GM21619 (cell line): ENCODE measurements around the gene OR1E2.
"Not testable (repeated sequence)": the region's sequence is repeated elsewhere in the genome, so short reads cannot be mapped to it uniquely, and the experiment has no call there.

ENCODE experiments used
- ATAC-seq: cut with Tn5 transposase; IDR thresholded peaks from one replicate; pipeline ENCODE4 v1.9.1; 2021; ENCODE audit not compliant: unreplicated experiment

OR1E2 gene

GRCh38 chr17:3433741-3434140 is at the start of gene OR1E2:
OR1E2 (minus strand) TSS chr17:3433841; CDS start chr17:3433841, 0 bp downstream.
- ATAC-seq = no peak

- ATAC-seq = no peak
Observed at GRCh38 chr17:3482852-3483251, 49.2 kb upstream of the OR1E2 start.

GRCh38 chr17:3479988-3480387 is 46.3 kb upstream of the OR1E2 start:
- no peak for ATAC-seq

GRCh38 chr17:3475812-3476610 is 42.4 kb upstream of the OR1E2 start, which contains the start of gene ASPA:
ASPA (plus strand) TSS chr17:3475997; CDS start chr17:3476160, 163 bp downstream.
- no peak for ATAC-seq

GRCh38 chr17:3475251-3475685 is 41.6 kb upstream of the OR1E2 start:
- ATAC-seq = no peak

- no peak for ATAC-seq
Observed at GRCh38 chr17:3474212-3474611, 40.6 kb upstream of the OR1E2 start.

- ATAC-seq = no peak
Observed at GRCh38 chr17:3472137-3472536, 38.5 kb upstream of the OR1E2 start.

GRCh38 chr17:3471599-3471998 is 38.0 kb upstream of the OR1E2 start, which contains the start of gene SPATA22:
SPATA22 (minus strand) TSS chr17:3471819; CDS start chr17:3469325, 2,494 bp downstream.
- no peak for ATAC-seq

- ATAC-seq = no peak
Observed at GRCh38 chr17:3469529-3469928, 35.9 kb upstream of the OR1E2 start.

GRCh38 chr17:3466355-3466754 is 32.7 kb upstream of the OR1E2 start:
- not testable (repeated sequence) for ATAC-seq

- ATAC-seq = no peak
Observed at GRCh38 chr17:3448059-3448665, 14.5 kb upstream of the OR1E2 start.

- no peak for ATAC-seq
Observed at GRCh38 chr17:3447625-3448024, 14.0 kb upstream of the OR1E2 start.

- no peak for ATAC-seq
Observed at GRCh38 chr17:3440451-3440850, 6.8 kb upstream of the OR1E2 start.

GRCh38 chr17:3438368-3438767 is 4.7 kb upstream of the OR1E2 start:
- ATAC-seq = no peak

GRCh38 chr17:3433215-3433614 is 426 bp downstream of the OR1E2 start:
- not testable (repeated sequence) for ATAC-seq

- no peak for ATAC-seq
Observed at GRCh38 chr17:3418222-3418621, 15.4 kb downstream of the OR1E2 start.

- ATAC-seq = no peak
Observed at GRCh38 chr17:3415610-3416009, 18.0 kb downstream of the OR1E2 start.

GRCh38 chr17:3412216-3412615 is 21.4 kb downstream of the OR1E2 start:
- not testable (repeated sequence) for ATAC-seq

GRCh38 chr17:3411070-3411469 is 22.6 kb downstream of the OR1E2 start, which contains the start of gene OR3A3:
OR3A3 (plus strand) TSS chr17:3411370.
- no peak for ATAC-seq

GRCh38 chr17:3403856-3404255 is 29.8 kb downstream of the OR1E2 start:
- ATAC-seq = not testable (repeated sequence)

- ATAC-seq = no peak
Observed at GRCh38 chr17:3401786-3402185, 31.9 kb downstream of the OR1E2 start.

GRCh38 chr17:3400055-3400454 is 33.6 kb downstream of the OR1E2 start:
- no peak for ATAC-seq
